ENCODE results near the gene TNK1.

The TNK1 gene

GRCh38 chr17:7431231-7431630 lies 50.3 kb downstream of the TNK1 start:
- H3K36me3 ChIP-seq (ENCODE audit: low read depth): no peaks in the 10 kb centered on the region
- H3K27me3 ChIP-seq (ENCODE audit: insufficient read depth, poor library complexity, severe bottlenecking): no peaks in the 10 kb centered on the region
- H3K9me3 ChIP-seq (ENCODE audit: severe bottlenecking): no peaks in the 10 kb centered on the region
- H3K4me1 ChIP-seq (ENCODE audit: insufficient read depth, poor library complexity, severe bottlenecking): no peaks in the 10 kb centered on the region
- no peak for DNase-seq (ENCODE audit: low spot score)
- H3K4me3 ChIP-seq (ENCODE audit: severe bottlenecking): no peak overlapping the region
- no peak for TF ChIP-seq CTCF (IDR thresholded peaks at IDR 0.05; ENCODE audit: poor library complexity, severe bottlenecking)
- no peak for ATAC-seq (ENCODE audit: low read depth)
- no peak overlapping the region for H3K27ac ChIP-seq (ENCODE audit: poor library complexity, severe bottlenecking)

GRCh38 chr17:7432296-7432695 lies 51.4 kb downstream of the TNK1 start:
- no peaks in the 10 kb centered on the region for H3K27me3 ChIP-seq (ENCODE audit: insufficient read depth, poor library complexity, severe bottlenecking)
- TF ChIP-seq CTCF (IDR thresholded peaks at IDR 0.05; ENCODE audit: poor library complexity, severe bottlenecking): no peak
- H3K9me3 ChIP-seq (ENCODE audit: severe bottlenecking): no peaks in the 10 kb centered on the region
- H3K4me3 ChIP-seq (ENCODE audit: severe bottlenecking): no peak overlapping the region
- no peaks in the 10 kb centered on the region for H3K36me3 ChIP-seq (ENCODE audit: low read depth)
- no peak for DNase-seq (ENCODE audit: low spot score)
- H3K27ac ChIP-seq (ENCODE audit: poor library complexity, severe bottlenecking): no peak overlapping the region
- ATAC-seq (ENCODE audit: low read depth): no peak
- H3K4me1 ChIP-seq (ENCODE audit: insufficient read depth, poor library complexity, severe bottlenecking): no peaks in the 10 kb centered on the region

- H3K36me3 ChIP-seq (ENCODE audit: low read depth): no peaks in the 10 kb centered on the region
- peak; percentile 70 for DNase-seq (ENCODE audit: low spot score)
- peak; percentile 5 for ATAC-seq (ENCODE audit: low read depth)
- peak overlapping the region; percentile 82 for H3K27ac ChIP-seq (ENCODE audit: poor library complexity, severe bottlenecking)
- peak overlapping the region; percentile 44 for H3K4me3 ChIP-seq (ENCODE audit: severe bottlenecking)
- no peaks in the 10 kb centered on the region for H3K27me3 ChIP-seq (ENCODE audit: insufficient read depth, poor library complexity, severe bottlenecking)
- H3K9me3 ChIP-seq (ENCODE audit: severe bottlenecking): no peaks in the 10 kb centered on the region
- peaks cover 4% of the 10 kb centered on the region for H3K4me1 ChIP-seq (ENCODE audit: insufficient read depth, poor library complexity, severe bottlenecking)
- TF ChIP-seq CTCF (IDR thresholded peaks at IDR 0.05; ENCODE audit: poor library complexity, severe bottlenecking): peak; percentile 27
Measured at GRCh38 chr17:7435676-7436555, 55.0 kb downstream of the TNK1 start.

- peak; percentile 98 for TF ChIP-seq CTCF (IDR thresholded peaks at IDR 0.05; ENCODE audit: poor library complexity, severe bottlenecking)
- Histone ChIP-seq H3K27ac (ENCODE audit: poor library complexity, severe bottlenecking) (peak overlapping the region; percentile 82), H3K4me3 (ENCODE audit: severe bottlenecking) (peak overlapping the region; percentile 44), H3K36me3 (ENCODE audit: low read depth) (no peaks in the 10 kb centered on the region), H3K4me1 (ENCODE audit: insufficient read depth, poor library complexity, severe bottlenecking) (peaks cover 5% of the 10 kb centered on the region), H3K9me3 (ENCODE audit: severe bottlenecking) (no peaks in the 10 kb centered on the region), H3K27me3 (ENCODE audit: insufficient read depth, poor library complexity, severe bottlenecking) (no peaks in the 10 kb centered on the region)
- ATAC-seq (ENCODE audit: low read depth): peak; percentile 52
- peak; percentile 80 for DNase-seq (ENCODE audit: low spot score)
Measured at GRCh38 chr17:7436556-7437368, 55.9 kb downstream of the TNK1 start.

Data from RWPE2 (cell line).